ENCODE measurements around the gene FBXO44.

The FBXO44 gene

DNA sequence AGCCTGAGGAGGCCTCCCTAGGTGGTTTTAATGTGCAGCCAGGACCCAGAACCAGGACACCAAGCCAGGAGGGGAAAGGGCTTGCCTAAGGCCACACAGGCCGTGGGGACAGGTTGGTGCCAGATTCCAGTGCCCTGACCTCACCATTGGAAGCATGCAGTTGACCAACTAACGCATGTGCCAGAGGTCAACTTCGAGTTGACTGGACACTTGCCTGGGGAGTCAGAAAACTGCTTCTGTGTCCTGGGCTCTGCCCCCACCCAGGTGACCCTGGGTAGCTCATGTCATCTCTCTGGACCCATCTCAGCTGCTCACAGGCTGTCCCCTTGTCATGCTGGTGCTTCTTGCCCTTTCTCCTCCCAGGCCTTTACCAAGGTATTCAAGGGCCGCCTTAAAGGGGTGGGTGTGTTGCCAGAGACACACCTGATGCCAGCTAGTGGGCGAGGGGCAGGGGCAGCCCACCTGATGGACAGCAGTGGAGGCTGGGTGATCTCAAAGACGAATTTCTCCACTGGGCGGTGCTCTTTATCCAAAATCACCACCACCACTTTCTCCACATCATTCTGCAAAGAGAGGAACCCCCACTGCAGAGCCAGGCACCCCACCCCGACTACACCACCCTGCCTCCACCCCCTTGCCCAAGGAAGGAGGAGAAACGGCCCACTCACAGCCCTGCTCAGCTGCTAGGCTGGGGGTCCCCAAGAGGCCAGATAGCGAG is 21.9 kb downstream of the FBXO44 start:
- Mint-ChIP-seq H3K27ac (no peak overlapping the region), H3K27me3 (ENCODE audit: low read depth, poor library complexity) (peaks cover 4% of the 10 kb centered on the region), H3K36me3 (ENCODE audit: low read depth) (peaks cover 24% of the 10 kb centered on the region), H3K4me1 (peaks cover 2% of the 10 kb centered on the region), H3K4me3 (no peak overlapping the region), H3K9me3 (no peaks in the 10 kb centered on the region)
- TF ChIP-seq, protein P1, sequence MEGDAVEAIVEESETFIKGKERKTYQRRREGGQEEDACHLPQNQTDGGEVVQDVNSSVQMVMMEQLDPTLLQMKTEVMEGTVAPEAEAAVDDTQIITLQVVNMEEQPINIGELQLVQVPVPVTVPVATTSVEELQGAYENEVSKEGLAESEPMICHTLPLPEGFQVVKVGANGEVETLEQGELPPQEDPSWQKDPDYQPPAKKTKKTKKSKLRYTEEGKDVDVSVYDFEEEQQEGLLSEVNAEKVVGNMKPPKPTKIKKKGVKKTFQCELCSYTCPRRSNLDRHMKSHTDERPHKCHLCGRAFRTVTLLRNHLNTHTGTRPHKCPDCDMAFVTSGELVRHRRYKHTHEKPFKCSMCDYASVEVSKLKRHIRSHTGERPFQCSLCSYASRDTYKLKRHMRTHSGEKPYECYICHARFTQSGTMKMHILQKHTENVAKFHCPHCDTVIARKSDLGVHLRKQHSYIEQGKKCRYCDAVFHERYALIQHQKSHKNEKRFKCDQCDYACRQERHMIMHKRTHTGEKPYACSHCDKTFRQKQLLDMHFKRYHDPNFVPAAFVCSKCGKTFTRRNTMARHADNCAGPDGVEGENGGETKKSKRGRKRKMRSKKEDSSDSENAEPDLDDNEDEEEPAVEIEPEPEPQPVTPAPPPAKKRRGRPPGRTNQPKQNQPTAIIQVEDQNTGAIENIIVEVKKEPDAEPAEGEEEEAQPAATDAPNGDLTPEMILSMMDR (IDR thresholded peaks at IDR 0.05): no peak
- no peak for DNase-seq

DNA sequence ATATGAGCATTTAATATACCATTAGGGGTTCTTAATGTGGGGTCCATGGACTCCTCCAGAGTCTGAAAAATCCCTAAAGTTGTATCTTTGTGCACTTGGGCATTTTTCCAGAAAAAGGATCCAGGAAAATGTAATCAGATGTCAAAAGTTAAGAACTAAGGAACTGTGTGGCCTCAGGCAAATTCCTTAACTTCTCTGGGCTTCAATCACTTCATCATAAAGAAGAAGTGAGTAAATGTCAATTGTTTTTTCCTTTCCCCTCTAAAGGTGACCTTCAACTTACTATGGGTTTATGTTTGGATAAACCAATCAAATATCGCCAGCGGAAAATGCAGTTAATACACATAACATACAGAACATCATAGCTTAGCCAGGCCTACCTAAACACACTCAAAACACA is 23.8 kb downstream of the FBXO44 start:
- H3K36me3 Mint-ChIP-seq (ENCODE audit: low read depth): peaks cover 21% of the 10 kb centered on the region
- peaks cover 4% of the 10 kb centered on the region for H3K27me3 Mint-ChIP-seq (ENCODE audit: low read depth, poor library complexity)
- DNase-seq: no peak
- TF ChIP-seq, protein P1 (IDR thresholded peaks at IDR 0.05): no peak
- H3K9me3 Mint-ChIP-seq: no peaks in the 10 kb centered on the region
- peaks cover 21% of the 10 kb centered on the region for H3K4me1 Mint-ChIP-seq
- no peak overlapping the region for H3K27ac Mint-ChIP-seq
- H3K4me3 Mint-ChIP-seq: peak overlapping the region; percentile 59

DNA sequence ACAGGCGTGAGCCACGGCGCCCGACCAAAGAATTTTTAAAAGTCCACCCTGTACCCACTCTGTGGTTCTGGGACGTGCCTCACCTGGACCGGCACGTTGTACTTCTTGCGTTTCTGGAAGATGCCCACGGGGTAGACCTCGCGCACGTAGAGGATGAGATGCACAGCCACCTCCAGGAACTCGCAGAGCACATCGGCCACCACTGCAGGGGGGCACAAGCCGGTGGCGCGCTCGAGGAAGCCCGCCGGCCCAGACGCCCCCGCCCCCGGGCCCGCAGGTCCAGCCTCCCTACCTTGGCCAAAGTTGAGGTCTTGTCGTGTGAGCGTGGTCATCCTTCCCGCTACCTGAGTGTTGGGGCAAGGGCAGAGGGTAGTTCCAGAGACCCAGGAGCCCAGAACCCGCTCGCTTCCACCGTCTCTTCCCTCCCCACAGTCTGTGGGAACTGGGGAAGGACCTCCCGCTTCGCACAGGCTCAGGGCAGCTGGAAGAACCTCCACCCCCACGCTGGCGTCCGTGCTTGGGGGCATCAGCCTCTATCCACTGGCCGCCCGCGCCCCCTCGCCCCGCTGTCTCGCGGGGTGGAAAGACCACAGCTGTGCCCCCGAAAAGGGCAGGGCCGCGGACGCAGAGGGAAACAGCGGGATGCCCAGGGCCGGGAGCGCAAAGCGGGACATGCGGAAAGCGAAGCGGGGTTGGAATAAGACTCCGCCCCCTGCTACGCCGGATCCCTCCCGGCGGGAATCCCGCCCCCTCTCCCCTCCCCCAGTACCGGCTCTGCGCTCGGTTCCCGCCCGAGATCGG is 25.8 kb downstream of the FBXO44 start:
- peaks cover 37% of the 10 kb centered on the region for H3K4me1 Mint-ChIP-seq
- no peak overlapping the region for H3K27ac Mint-ChIP-seq

DNA sequence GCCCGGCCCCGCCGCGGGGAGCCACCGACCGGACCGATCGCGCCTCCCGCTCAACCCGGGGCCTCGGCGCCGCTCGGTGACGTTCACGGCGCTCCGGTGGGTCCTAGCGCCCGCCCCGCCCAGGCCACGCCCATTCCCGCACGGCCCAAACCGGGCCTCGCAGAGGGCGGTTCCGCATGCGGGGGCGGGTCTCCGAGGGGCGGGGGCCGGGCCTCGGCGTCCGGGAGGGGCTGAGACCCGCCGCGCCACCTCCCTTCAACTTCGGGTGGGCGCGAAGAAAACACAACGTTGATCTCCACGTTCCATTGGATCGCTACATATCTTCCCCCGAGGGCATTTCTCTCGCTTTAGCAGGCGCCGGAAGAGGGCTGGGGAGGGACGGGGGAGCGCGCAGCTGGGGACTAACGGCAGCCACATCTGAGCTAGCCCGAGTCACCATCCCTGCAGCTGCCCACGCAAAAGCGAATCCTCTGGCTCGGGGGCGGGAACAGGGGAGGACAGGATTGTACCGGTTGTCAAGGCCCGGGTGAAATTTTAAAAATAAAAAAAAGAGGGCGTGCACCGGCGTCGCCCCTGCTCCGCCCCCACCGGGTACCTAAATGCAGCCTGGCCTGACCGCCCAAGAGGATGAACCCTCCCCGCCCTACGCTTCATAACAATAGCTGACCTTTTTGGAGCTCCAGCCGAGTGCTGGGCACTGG is 26.5 kb downstream of the FBXO44 start, which contains the start of gene MAD2L2:
TSS of gene MAD2L2 (minus strand) at position 78 of the 701 bp plus-strand sequence. CDS start 547 bp downstream, outside the sequence.
- H3K9me3 Mint-ChIP-seq: no peaks in the 10 kb centered on the region
- TF ChIP-seq, protein P1 (IDR thresholded peaks at IDR 0.05): no peak
- H3K36me3 Mint-ChIP-seq (ENCODE audit: low read depth): peaks cover 5% of the 10 kb centered on the region
- peaks cover 41% of the 10 kb centered on the region for H3K4me1 Mint-ChIP-seq
- DNase-seq: peak; percentile 91
- H3K27me3 Mint-ChIP-seq (ENCODE audit: low read depth, poor library complexity): peaks cover 8% of the 10 kb centered on the region
- peak within 1 kb of the TSS; percentile 91 for H3K4me3 Mint-ChIP-seq
- peak within 1 kb of the TSS; percentile 82 for H3K27ac Mint-ChIP-seq

More for the DNA sequence above, 25.8 kb downstream of the FBXO44 start:
- no peak for DNase-seq
- Mint-ChIP-seq H3K27me3 (ENCODE audit: low read depth, poor library complexity) (peaks cover 8% of the 10 kb centered on the region), H3K4me3 (peak overlapping the region; percentile 83), H3K36me3 (ENCODE audit: low read depth) (peaks cover 10% of the 10 kb centered on the region), H3K9me3 (no peaks in the 10 kb centered on the region)
- TF ChIP-seq, protein P1 (IDR thresholded peaks at IDR 0.05): no peak

DNA sequence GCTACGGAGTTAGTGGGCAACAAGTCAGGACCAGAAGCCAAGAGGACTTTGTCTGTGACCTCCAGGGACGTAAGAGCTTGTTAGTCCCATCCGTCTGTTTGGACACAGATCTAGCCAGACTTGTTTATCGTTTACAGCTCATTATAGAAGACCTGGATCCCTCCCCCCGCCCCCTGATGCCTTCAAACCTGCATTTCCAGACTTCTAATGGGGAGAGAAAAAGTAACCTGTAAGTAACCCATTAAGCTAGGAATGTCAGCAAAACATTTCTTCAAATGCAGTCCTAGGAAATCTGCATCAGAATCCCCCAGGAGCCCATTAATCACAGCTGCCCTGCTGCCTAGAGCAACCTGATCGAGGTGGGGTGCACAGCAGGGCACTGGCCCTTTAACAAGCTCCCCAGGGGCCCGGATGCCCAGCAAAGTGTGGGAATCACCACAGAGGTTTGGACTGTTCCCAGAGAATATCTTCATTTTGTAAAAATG is 27.7 kb downstream of the FBXO44 start:
- peak overlapping the region; percentile 82 for H3K27ac Mint-ChIP-seq
- peak; percentile 44 for DNase-seq
- TF ChIP-seq, protein P1 (IDR thresholded peaks at IDR 0.05): no peak
- H3K36me3 Mint-ChIP-seq (ENCODE audit: low read depth): peaks cover 5% of the 10 kb centered on the region
- H3K4me3 Mint-ChIP-seq: peak overlapping the region; percentile 91
- H3K9me3 Mint-ChIP-seq: no peaks in the 10 kb centered on the region
- H3K4me1 Mint-ChIP-seq: peaks cover 43% of the 10 kb centered on the region
- peaks cover 8% of the 10 kb centered on the region for H3K27me3 Mint-ChIP-seq (ENCODE audit: low read depth, poor library complexity)
